ENCODE data around the gene UNG.
"Not testable (repeated sequence)": the region's sequence is repeated elsewhere in the genome, so short reads cannot be mapped to it uniquely, and the experiment has no call there.

The UNG gene

DNA sequence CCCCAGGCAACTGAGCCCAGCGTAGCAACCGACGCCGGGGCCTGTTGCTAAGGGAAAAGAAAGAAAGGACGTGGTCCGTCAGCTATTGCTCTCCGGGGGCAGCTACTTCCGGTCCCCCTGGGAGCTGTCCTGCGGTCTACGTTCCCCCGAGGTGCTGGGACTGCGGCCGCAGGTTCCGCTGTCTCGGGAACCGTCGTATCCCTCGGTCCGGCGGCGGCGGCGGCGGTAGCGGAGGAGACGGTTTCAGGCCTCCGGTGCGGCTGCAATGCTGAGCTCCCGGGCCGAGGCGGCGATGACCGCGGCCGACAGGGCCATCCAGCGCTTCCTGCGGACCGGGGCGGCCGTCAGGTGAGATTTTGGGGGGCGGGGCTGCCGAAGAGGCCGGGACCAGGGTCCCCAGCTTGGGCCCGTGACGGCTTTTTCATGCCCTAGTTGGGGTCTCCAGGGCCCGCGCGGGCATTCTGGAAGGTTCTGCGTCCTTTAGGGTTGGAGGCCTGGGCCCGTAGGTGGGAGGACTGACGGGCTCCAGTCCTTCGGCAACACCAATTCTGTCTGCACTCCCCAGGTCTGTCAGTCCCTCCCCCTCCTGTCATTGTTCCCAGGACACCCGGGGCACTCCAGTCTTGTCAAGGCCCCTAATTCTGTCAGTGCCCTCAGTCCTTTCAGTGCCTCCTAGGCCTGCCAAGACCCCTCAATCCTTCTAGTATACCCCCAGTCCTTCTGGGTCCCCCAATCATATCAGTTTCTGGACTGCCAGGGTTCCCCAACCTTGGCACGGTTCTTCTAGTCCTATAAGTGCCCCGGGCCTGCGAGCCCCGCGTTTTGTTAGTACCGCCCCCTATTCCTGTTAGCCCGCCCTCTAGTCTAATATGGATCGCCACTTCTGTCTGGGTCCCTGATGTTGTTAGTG, 44.7 kb upstream of the UNG start, which contains the start of gene USP30:
Gene USP30 (plus strand): TSS at position 163 of the 910 bp plus-strand sequence. CDS start 103 bp downstream, at position 266.
- no peaks in the 10 kb centered on the region for H4K20me1 ChIP-seq (ENCODE audit: insufficient read depth, low read length)
- H3K9me3 ChIP-seq (ENCODE audit: insufficient read depth, low read length, severe bottlenecking): no peaks in the 10 kb centered on the region
- H3K4me1 ChIP-seq (ENCODE audit: insufficient read depth, low read length): peaks cover 23% of the 10 kb centered on the region
- H3K36me3 ChIP-seq (ENCODE audit: insufficient read depth, low read length): peaks cover 3% of the 10 kb centered on the region
- H3K79me2 ChIP-seq (ENCODE audit: insufficient read depth, low read length): peaks cover 15% of the 10 kb centered on the region
- ATAC-seq (ENCODE audit: insufficient read depth, low read depth) (peak; percentile 89), DNase-seq (peak; percentile 82)
- no peaks in the 10 kb centered on the region for H3K27me3 ChIP-seq (ENCODE audit: insufficient read depth, low read length, poor library complexity)
- H2AFZ ChIP-seq (ENCODE audit: low read depth, low read length): peak within 1 kb of the TSS; percentile 100
- H3K4me2 ChIP-seq (ENCODE audit: insufficient read depth, low read length): peak within 1 kb of the TSS; percentile 87
- peak within 1 kb of the TSS; percentile 83 for H3K9ac ChIP-seq (ENCODE audit: low read depth, low read length)
- TF ChIP-seq, protein P1, sequence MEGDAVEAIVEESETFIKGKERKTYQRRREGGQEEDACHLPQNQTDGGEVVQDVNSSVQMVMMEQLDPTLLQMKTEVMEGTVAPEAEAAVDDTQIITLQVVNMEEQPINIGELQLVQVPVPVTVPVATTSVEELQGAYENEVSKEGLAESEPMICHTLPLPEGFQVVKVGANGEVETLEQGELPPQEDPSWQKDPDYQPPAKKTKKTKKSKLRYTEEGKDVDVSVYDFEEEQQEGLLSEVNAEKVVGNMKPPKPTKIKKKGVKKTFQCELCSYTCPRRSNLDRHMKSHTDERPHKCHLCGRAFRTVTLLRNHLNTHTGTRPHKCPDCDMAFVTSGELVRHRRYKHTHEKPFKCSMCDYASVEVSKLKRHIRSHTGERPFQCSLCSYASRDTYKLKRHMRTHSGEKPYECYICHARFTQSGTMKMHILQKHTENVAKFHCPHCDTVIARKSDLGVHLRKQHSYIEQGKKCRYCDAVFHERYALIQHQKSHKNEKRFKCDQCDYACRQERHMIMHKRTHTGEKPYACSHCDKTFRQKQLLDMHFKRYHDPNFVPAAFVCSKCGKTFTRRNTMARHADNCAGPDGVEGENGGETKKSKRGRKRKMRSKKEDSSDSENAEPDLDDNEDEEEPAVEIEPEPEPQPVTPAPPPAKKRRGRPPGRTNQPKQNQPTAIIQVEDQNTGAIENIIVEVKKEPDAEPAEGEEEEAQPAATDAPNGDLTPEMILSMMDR (IDR thresholded peaks at IDR 0.05; ENCODE audit: borderline replicate concordance, extremely low read depth, low read length, poor library complexity, severe bottlenecking): no peak
- TF ChIP-seq EZH2 (IDR thresholded peaks at IDR 0.05; ENCODE audit: borderline replicate concordance, low read depth, low read length, severe bottlenecking): no peak
- H3K27ac ChIP-seq (ENCODE audit: low read length): peak within 1 kb of the TSS; percentile 80
- H3K4me3 ChIP-seq (ENCODE audit: low read depth in 1 of 2, low read length in 2 of 2): peak within 1 kb of the TSS; percentile 55 to 89

DNA sequence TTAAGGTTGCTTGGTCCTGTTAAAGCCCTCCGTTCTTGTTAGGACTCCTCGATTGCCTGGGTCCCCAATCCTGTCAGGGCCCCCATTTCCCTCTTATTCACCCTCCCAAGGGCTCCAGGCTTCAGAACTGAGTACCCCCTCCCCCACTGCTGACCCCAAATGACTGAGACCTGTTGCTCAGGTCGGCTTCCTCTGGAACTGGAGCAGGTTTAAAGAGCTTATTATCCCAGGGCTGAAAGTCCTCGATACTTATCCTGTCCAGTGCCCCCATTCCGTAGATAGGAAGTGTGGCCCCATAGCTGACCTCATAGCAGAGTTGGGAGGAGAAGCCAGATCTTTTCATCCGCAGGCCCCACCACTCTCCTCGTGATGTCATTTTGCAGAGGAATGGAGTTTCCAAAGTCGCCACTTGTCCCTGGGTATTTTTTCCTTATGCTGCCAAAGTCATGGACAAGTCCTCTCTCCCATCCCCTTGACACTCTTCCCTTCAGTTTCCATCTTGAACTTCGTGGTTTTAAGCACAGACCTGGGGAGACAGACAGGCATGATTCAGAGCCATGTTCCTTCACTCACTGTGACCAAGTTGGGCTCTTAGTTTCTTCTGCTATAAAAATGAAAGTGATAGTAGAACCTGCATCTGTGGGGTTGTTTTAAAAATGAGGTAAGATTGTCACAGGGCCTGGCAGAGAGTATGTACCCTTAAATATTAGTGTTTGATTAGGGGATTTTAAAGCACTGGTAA, 43.8 kb upstream of the UNG start:
- H2AFZ ChIP-seq (ENCODE audit: low read depth, low read length): peak overlapping the region; percentile 100
- no peaks in the 10 kb centered on the region for H3K9me3 ChIP-seq (ENCODE audit: insufficient read depth, low read length, severe bottlenecking)
- H3K4me1 ChIP-seq (ENCODE audit: insufficient read depth, low read length): peaks cover 23% of the 10 kb centered on the region
- H3K27me3 ChIP-seq (ENCODE audit: insufficient read depth, low read length, poor library complexity): no peaks in the 10 kb centered on the region
- peak overlapping the region; percentile 83 for H3K9ac ChIP-seq (ENCODE audit: low read depth, low read length)
- TF ChIP-seq, protein P1 (IDR thresholded peaks at IDR 0.05; ENCODE audit: borderline replicate concordance, extremely low read depth, low read length, poor library complexity, severe bottlenecking): no peak
- TF ChIP-seq EZH2 (IDR thresholded peaks at IDR 0.05; ENCODE audit: borderline replicate concordance, low read depth, low read length, severe bottlenecking): no peak
- peaks cover 15% of the 10 kb centered on the region for H3K79me2 ChIP-seq (ENCODE audit: insufficient read depth, low read length)
- peak overlapping the region; percentile 87 for H3K4me2 ChIP-seq (ENCODE audit: insufficient read depth, low read length)
- H3K36me3 ChIP-seq (ENCODE audit: insufficient read depth, low read length): peaks cover 12% of the 10 kb centered on the region
- ATAC-seq (ENCODE audit: insufficient read depth, low read depth) (peak; percentile 63), DNase-seq (peak; percentile 8)
- H3K4me3 ChIP-seq (ENCODE audit: low read depth in 1 of 2, low read length in 2 of 2): peak overlapping the region; percentile 55 to 89; a peak in 3 of 4 replicates
- H4K20me1 ChIP-seq (ENCODE audit: insufficient read depth, low read length): no peaks in the 10 kb centered on the region
- H3K27ac ChIP-seq (ENCODE audit: low read length): peak overlapping the region; percentile 80

DNA sequence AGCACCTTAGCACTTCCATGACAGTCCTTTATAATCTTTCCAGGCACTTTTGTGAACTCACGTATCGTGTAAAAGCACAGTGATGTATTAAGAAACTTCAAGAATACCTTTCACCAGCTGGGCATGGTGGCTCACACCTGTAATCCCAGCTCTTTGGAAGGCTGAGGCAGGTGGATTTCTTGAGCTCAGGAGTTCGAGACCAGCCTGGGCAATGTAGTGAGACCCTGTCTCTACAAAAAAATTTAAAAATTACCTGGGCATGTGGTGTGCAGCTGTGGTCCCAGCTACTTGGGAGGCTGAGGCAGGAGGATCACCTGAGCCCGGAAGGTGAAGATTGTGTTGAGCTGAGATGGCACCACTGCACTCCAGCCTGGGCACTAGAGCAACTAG, 43.3 kb upstream of the UNG start:
- DNase-seq; H3K27ac ChIP-seq (ENCODE audit: low read length); H3K9me3 ChIP-seq (ENCODE audit: insufficient read depth, low read length, severe bottlenecking); ATAC-seq (ENCODE audit: insufficient read depth, low read depth); H3K27me3 ChIP-seq (ENCODE audit: insufficient read depth, low read length, poor library complexity); H4K20me1 ChIP-seq (ENCODE audit: insufficient read depth, low read length): not testable (repeated sequence)
- peak overlapping the region in 1 of 2 experiments; percentile 89; a peak in 3 of 4 replicates for H3K4me3 ChIP-seq (ENCODE audit: low read depth in 1 of 2, low read length in 2 of 2)
- peaks cover 16% of the 10 kb centered on the region for H3K36me3 ChIP-seq (ENCODE audit: insufficient read depth, low read length)
- H2AFZ ChIP-seq (ENCODE audit: low read depth, low read length): peak overlapping the region; percentile 100; the same call in 1 of the 2 replicates
- H3K79me2 ChIP-seq (ENCODE audit: insufficient read depth, low read length): peaks cover 15% of the 10 kb centered on the region
- peak overlapping the region; percentile 83 for H3K9ac ChIP-seq (ENCODE audit: low read depth, low read length)
- H3K4me1 ChIP-seq (ENCODE audit: insufficient read depth, low read length): peaks cover 23% of the 10 kb centered on the region
- H3K4me2 ChIP-seq (ENCODE audit: insufficient read depth, low read length): peak overlapping the region; percentile 87

All from DND-41 (cell line).